HL-60 (cell line): Measurements from ENCODE around the gene FGD6.

Source experiments
- TF ChIP-seq, protein P1 (sequence below): IDR thresholded peaks from one replicate; pipeline ENCODE4 v1.5.1; 2011; ENCODE audit warnings: low read length, control low read depth, inconsistent platforms; ENCODE audit not compliant: insufficient read depth
- TF ChIP-seq, protein P2 (sequence below): IDR thresholded peaks from 2 replicates; pipeline ENCODE4 v1.6.1; 2012; ENCODE audit warnings: low read depth; ENCODE audit not compliant: insufficient replicate concordance

DNA sequence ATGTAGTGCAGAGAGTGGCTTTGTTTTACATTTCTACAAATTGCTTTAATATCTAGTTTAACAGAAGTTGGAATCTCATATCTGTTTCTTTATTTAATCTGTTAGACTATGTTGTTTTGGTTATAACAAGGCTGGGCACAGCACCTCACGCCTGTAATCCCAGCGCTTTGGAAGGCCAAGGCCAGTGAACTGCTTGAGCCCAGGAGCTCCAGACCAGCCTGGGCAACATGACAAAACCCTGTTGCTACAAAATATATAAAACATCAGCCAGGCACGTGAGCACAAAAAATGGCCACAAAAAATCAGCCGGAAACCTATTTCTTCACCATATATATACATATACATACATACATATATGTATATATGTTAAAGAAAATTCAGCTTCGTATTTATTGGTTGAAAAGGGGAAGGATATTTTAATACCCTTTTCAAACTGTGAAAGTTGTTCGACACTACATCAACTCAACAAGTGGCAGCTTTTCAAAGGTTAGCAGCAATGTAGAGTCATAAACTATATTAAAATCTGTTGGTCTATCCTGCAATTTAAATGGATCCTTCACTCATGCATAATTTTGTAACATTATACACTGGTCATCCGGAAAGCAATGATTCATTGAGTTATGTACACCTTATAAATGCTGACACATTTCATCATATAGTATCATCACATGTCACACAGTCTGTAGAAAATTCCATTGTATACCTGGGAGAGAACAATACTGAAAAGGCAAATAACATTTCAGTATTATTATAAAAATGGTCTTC lies 151.0 kb downstream of the FGD6 start:
- TF ChIP-seq, protein P1, sequence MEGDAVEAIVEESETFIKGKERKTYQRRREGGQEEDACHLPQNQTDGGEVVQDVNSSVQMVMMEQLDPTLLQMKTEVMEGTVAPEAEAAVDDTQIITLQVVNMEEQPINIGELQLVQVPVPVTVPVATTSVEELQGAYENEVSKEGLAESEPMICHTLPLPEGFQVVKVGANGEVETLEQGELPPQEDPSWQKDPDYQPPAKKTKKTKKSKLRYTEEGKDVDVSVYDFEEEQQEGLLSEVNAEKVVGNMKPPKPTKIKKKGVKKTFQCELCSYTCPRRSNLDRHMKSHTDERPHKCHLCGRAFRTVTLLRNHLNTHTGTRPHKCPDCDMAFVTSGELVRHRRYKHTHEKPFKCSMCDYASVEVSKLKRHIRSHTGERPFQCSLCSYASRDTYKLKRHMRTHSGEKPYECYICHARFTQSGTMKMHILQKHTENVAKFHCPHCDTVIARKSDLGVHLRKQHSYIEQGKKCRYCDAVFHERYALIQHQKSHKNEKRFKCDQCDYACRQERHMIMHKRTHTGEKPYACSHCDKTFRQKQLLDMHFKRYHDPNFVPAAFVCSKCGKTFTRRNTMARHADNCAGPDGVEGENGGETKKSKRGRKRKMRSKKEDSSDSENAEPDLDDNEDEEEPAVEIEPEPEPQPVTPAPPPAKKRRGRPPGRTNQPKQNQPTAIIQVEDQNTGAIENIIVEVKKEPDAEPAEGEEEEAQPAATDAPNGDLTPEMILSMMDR: no peak
- TF ChIP-seq, protein P2, sequence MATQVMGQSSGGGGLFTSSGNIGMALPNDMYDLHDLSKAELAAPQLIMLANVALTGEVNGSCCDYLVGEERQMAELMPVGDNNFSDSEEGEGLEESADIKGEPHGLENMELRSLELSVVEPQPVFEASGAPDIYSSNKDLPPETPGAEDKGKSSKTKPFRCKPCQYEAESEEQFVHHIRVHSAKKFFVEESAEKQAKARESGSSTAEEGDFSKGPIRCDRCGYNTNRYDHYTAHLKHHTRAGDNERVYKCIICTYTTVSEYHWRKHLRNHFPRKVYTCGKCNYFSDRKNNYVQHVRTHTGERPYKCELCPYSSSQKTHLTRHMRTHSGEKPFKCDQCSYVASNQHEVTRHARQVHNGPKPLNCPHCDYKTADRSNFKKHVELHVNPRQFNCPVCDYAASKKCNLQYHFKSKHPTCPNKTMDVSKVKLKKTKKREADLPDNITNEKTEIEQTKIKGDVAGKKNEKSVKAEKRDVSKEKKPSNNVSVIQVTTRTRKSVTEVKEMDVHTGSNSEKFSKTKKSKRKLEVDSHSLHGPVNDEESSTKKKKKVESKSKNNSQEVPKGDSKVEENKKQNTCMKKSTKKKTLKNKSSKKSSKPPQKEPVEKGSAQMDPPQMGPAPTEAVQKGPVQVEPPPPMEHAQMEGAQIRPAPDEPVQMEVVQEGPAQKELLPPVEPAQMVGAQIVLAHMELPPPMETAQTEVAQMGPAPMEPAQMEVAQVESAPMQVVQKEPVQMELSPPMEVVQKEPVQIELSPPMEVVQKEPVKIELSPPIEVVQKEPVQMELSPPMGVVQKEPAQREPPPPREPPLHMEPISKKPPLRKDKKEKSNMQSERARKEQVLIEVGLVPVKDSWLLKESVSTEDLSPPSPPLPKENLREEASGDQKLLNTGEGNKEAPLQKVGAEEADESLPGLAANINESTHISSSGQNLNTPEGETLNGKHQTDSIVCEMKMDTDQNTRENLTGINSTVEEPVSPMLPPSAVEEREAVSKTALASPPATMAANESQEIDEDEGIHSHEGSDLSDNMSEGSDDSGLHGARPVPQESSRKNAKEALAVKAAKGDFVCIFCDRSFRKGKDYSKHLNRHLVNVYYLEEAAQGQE: no peak
